ENCODE measurements around the gene DRG2.
A peak's percentile ranks its signal among the peaks of the same experiment; 100 is the strongest.

DRG2 gene

DNA sequence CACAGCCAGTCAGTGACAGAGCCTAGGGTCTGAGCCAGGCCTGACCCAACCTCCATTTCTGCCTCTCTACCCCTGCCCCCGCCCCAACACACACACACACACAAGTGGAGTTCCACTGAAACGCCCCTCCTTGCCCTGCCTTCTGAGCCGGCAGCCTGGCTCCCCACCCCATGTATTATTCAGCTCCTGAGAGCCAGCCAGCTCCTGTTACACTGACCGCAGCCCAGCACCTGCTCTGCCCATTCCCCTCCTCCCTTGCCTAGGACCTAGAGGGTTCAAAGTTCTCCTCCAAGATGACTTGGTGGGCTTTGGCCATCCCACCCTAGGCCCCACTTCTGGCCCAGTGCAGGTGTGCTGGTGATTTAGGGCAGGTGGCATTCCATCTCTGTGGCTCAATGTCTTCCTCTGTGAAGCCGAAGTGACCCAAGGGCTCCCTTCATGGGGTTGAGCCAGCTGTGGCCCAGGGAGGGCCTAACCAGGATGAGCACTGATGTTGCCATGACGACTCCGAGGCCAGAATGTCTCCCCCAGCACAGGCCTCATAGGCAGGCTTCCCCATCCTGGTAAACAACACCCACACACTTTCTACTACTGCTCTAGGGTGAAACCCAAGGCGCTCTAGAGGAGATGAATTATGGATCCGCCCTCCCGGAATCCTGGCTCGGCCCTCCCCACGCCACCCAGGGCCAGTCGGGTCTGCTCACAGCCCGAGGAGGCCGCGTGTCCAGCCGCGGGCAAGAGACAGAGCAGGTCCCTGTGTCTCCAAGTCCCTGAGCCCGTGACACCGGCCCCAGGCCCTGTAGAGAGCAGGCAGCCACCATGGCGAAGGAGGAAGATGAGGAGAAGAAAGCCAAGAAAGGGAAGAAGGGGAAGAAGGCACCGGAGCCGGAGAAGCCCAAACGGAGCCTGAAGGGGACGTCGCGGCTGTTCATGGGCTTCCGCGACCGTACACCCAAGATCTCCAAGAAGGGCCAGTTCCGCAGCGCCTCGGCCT is 30.5 kb downstream of the DRG2 start:
- DNase-seq = no peak

DNA sequence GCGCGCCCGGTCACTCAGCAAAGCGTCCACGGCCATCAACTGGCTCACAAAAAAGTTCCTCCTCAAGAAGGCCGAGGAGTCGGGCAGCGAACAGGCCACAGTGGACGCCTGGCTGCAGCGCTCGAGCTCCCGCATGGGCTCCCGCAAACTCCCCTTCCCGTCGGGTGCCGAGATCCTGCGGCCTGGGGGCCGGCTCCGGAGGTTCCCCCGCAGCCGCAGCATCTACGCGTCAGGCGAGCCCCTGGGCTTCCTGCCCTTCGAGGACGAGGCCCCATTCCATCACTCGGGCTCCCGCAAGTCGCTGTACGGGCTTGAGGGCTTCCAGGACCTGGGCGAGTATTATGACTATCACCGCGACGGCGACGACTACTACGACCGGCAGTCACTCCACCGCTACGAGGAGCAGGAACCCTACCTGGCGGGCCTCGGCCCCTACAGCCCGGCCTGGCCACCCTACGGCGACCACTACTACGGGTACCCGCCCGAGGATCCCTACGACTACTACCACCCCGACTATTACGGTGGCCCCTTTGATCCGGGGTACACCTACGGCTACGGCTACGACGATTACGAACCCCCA is 31.5 kb downstream of the DRG2 start:
- DNase-seq = no peak

DNA sequence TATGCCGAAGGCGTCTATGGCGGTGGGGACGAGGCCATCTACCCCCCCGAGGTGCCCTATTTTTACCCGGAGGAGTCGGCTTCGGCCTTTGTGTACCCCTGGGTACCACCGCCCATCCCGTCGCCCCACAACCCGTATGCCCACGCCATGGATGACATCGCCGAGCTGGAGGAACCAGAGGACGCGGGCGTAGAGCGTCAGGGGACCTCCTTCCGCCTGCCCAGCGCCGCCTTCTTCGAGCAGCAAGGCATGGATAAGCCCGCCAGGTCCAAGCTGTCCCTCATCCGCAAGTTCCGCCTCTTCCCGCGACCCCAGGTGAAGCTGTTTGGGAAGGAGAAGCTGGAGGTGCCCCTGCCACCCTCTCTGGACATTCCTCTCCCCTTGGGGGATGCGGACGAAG is 32.2 kb downstream of the DRG2 start:
- no peak for DNase-seq

DNA sequence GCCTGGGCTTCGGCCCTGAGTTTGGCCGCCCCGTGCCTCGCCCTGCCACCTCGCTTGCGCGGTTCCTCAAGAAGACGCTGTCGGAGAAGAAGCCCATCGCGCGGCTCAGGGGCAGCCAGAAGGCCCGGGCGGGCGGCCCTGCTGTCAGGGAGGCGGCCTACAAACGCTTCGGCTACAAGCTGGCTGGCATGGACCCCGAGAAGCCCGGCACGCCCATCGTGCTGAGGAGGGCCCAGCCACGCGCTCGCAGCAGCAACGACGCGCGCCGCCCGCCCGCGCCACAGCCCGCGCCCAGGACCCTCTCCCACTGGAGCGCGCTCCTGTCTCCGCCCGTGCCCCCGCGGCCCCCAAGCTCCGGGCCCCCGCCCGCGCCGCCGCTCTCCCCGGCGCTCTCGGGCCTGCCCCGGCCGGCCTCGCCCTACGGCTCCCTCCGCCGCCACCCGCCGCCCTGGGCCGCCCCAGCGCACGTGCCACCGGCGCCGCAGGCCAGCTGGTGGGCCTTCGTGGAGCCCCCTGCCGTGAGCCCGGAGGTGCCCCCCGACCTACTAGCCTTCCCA is 32.8 kb downstream of the DRG2 start:
- DNase-seq = no peak

DNA sequence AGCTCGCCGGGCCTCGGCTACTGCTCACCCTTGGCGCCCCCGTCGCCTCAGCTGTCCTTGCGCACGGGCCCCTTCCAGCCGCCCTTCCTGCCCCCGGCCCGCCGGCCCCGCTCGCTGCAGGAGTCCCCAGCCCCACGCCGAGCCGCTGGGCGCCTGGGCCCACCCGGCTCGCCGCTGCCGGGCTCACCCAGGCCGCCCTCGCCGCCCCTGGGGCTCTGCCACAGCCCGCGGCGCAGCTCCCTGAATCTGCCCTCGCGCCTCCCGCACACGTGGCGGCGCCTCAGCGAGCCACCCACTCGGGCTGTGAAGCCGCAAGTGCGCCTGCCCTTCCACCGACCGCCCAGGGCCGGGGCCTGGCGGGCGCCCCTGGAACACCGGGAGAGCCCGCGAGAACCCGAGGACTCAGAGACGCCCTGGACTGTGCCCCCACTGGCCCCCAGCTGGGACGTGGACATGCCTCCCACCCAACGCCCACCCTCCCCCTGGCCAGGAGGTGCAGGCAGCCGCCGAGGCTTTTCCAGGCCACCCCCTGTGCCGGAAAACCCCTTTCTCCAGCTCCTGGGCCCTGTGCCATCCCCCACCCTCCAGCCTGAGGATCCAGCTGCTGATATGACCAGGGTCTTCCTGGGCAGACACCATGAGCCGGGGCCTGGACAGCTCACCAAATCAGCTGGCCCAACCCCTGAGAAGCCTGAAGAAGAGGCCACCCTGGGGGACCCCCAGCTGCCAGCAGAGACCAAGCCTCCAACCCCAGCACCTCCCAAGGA is 33.6 kb downstream of the DRG2 start:
- no peak for DNase-seq

DNA sequence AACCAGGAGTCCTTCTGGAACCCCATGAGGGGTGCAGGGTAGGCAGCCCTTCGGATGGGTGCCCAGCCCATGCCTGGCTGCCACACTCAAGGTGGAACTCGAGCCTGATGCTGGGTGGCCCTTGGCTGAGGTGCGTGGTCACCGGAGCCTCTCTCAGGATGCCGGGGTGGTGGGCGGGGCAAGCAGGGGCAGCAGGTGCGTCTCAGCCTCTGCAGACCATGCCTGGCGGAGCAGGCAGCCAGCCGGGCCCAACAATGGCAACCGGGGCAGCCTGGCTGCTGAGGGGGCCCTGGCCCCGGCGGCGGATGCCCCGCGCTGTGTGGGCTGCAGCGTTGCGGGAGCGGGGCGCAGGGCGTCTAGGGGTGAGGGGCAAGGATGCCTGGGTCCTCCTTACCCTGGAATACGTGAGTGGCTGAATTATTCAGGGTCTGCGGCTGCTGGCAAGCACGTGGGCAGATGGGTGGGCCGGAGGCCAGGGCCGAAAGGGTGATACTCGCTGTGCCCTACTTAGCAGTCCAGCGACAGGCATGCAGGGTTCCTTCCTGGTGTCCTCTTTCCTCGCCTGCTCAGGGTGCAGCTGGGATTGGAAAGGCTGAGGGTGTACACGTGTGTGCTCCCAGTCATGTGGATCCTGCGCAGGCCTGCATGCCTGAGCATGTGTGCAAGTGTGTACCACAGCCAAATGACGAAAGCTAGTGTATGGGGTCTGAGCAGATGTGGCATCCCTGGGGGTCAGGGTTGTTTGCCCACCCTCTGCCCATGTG is 35.4 kb downstream of the DRG2 start:
- no peak for DNase-seq

DNA sequence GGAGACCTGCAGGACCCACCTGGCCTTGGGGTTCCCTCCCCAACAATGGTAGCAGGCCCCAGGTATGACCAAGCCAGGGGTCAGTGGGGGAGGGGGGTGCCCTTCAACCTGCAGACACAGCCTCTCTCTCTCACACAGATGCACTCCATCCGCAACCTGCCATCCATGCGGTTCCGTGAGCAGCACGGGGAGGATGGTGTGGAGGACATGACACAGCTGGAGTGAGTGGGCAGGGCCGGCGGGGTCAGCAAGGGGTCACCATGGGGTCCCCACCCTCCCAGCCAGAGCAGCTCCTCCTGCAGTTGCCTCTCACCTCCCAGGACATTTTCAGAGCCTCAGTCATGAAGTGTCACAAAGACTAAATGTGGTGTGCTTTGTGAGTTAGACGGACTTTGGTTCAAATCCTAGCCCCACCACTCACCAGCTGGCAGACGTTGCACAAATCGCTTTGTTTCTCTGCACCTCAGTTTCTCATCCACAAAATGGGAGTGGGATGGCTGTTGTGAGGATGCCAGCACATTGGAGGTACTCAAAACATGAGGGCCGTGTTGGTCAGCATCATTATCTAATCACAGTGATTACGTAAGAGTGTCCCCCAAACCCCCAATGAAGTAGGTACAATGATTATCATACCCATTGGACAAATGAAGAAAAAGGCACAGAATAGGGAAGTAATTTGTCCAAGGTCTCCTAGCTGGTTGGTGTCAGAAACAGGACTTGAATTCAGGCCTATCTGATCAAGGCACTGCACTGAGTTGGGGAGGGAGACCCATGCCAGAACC is 36.8 kb downstream of the DRG2 start:
- no peak for DNase-seq

DNA sequence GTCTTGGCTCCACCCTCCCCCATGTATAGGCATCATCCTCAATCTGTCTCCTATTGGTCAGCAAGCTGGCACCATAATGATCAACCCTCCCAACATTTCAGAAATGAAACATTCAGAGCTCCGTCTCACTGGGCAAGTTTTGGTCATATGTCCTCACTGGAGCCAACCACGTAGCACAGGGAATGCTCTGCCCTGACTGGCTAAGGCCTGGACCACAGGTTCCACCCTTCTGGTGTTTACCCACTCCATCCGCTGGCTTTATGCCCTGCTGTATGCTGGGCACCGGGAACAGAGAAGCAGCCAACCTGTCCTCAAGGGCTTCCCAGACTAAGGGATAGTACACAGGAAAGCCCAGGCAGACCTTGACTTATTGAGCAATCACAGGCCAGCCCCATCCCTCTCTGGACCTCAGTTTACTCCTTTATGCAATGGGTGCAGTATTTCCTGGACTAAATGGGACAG is 41.3 kb downstream of the DRG2 start:
- peak in 1 of 2 experiments; percentile 18 for DNase-seq

DNA sequence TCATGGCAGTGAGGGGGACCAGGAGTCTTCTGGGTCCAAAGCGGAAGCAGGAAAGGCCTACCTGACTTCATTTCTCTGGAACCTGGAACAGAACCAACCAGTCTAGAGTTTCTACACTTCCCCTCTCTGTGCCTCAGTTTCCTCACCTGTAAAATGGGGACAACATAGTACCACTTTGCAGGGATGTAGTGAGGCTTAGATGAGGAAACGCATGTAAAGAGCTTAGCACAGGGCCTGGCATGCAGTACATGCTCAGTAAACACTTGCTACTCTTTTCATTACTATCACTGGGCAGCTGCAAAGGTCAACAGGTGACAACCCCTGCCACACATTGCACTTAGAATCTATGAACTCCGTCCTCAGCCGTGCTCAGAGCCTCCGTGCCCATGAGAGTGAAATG is 45.0 kb downstream of the DRG2 start:
- DNase-seq = no peak

DNA sequence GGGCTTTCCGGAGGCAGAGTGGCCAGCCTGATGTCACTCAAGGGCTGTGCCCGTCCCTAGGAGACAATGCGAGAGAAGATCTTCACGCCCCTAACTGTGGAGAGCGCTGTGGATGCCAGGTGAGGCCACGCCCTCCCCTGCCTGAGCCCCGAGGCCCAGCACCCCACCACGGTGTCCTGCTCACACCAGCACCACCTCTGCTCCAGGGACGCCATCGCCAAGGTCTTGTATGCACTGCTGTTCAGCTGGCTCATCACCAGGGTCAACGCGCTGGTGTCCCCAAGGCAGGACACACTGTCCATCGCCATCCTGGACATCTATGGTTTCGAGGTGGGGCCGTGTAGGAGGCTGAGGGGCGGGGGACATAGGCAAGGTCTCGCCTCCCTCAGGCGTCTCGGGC is 48.6 kb downstream of the DRG2 start:
- DNase-seq = no peak

DNA sequence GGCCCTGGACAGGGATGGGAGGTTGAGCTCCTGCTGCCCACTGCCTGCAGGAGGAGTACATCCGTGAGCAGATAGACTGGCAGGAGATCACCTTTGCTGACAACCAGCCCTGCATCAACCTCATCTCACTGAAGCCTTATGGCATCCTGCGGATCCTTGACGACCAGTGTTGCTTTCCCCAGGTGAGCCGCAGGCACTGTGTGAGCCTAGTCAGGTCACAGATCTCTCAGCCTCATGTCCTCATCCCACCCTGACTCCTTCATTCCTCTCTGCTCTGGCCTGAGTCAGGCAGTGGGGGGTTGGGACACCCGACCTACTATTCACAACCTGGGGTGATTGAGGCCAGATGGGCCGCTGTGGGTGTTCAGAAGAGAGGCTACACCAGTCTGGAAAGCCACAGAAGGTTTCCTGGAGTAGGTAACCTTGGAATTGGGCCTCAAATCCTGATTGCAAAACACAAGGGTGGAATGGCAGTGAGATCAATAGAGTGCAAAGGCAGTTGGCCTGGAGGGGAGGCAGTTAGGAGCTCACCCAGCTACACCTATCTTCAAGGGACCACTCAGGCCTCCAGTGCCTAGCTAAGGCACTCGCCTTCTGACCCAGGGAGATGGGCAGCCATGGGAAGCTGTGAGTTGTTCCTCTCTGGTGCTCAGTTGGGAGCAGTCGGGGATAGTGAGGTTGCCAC is 50.5 kb downstream of the DRG2 start:
- DNase-seq = no peak

DNA sequence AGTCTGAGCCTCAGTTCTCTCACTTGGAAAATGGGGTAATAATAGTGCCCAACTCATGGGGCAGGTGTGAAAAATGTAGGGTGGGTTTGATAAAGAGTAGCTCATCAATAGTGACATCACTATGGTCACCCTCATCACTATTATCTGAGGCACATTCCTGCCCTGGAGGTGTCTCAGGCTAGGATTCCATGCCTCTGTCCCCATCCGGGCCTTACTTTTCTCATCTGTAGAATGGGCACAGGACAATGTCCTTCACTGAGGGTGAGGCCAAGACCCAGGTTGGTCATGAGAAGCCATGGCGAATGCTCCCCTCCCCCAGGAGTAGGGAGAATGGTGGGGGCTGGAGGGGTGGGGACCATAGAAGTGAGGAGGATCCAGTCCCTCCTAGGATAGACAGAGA is 51.3 kb downstream of the DRG2 start:
- DNase-seq = no peak

DNA sequence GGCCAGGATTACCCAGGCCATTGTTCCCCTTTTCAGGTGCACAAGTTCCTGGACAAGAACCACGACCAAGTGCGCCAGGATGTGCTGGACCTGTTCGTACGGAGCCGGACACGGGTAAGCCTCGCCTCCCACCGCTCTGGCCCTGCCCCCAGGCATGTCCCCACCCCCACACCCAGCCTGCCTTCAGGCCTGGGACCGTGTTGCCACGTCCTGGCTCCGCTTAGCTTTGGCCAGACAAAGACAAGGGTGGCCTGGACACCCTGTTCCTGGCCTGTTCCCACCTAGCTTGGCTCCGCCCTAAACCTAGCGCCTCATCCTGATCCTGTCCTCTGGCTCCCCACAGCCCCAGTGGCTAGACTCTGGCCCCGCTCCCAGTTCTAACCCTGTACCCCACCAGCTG is 51.8 kb downstream of the DRG2 start:
- DNase-seq = no peak

DNA sequence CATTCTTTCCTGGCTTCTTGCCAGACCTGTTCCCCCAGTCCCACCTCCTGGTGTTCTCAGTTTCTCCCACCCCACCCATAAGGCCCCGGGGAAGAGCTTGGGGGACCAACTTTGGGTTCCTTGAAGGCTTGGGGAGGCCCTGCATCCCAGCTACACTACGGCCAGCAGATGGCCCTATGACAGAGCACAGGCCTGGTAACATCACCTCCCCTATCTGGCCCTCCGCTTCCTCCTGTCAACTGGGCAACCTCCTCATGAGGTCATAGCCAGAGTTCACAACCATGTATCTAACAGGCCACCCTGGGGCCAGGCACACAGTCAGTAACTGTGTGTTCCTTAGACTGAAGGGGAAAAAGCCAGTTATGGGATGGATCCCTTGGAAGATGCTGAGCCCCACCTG is 52.2 kb downstream of the DRG2 start:
- DNase-seq = peak in 1 of 2 experiments; percentile 44

DNA sequence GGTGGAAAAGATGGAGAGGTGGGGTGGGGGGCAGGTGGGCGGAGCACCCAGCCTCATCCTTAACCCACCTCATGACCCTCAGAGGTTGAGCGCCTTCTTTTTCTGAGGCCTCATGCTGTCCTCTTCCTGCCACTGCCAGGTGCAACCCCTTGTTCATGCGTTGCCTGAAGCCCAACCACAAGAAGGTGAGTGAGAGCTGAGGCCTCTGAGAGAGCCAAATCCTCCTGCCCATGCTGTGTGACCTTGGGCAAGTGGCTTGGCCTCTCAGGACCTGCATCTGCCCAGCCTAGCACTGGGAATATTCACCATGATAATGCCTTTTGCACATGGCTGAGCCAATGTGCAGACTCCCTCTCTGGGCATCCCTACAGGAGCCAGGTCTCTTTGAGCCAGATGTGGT is 52.9 kb downstream of the DRG2 start:
- DNase-seq = no peak

DNA sequence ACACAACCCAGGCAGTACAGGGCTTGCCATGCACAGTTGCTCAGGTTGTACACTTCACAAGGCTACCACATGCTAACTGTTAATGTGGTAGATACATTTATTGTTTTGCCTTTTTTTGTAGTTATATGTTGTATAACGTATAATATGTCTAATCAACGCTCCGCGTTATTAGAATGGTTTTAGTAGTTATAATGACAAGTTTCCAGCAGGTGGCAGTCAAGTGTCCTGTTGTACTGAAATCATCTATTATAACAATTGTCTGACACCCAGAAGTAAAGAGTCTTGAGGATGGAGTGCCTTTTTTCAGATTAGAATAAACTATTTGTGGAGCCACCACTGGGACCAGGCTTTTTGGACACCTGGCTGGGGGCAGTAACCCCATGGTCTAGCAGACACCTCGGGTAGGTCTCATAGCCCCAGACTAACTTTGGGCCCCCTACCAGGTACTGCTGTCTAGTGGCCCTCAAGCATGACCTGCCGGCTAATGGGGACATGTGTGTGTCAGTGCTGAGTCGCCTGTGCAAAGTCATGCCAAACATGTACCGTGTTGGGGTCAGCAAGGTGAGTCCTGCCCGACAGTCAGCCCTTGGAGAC is 53.6 kb downstream of the DRG2 start:
- peak in 1 of 2 experiments; percentile 79 for DNase-seq

DNA sequence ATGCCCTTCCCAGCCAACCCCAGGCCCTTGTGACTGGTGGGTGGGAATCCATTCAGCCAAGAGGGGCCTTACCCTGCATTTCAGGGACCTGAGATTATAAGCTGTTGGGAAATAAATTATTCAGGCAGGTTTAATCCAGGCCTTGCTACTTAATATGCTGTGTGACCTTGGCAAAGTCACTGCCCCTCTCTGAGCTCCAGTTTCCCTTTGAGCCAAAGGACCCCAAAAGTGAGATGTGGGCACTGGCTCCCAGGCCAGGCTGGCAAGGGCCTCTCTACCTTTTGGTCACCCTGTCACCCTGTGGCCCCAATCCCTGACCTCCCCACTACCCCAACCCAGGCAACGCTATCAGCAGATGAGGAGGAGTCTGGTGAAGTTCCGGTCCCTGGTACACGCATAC is 54.7 kb downstream of the DRG2 start:
- DNase-seq = no peak

DNA sequence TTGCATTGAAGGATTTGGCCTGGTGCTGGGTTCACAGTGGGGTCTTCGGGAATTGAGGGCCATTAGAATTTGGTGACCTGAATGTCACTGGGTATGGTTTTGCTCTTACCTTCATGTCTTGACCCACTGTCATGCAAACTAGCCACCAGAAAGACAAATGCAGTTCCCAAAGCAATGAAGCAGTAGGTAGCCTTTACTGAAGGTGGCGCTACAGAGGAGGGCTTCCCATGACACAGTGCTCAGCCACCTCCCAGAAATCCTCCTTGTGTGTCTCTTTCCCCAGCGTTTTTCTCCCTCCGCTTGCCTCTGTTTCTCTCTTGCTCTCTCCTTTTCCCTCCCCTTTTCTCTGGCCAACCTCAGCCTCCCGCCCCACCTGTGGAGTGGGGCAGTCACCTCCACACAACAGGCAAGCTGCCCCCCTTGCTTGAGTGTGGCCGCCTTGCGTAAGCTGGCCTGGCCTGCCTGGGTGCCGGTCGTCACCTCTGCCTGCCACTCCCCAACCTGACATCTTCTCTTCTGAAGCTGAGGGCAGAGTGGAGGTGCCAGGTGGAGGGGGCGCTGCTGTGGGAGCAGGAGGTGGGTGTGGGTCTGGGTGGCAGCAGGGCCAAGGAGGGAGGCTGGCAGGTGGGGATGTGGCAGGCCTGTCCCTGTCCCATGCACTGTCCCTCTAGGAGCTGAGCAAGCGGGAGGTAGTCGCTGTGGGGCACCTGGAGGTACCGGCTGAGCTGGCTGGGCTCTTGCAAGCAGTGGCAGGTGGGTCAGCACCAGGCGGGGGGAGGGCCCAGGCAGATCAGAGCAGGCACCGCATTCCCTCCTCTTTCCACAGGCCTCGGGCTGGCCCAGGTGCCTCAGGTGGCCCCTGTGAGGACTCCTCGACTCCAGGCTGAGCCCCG is 55.5 kb downstream of the DRG2 start:
- peak in 1 of 2 experiments; percentile 30 for DNase-seq

DNA sequence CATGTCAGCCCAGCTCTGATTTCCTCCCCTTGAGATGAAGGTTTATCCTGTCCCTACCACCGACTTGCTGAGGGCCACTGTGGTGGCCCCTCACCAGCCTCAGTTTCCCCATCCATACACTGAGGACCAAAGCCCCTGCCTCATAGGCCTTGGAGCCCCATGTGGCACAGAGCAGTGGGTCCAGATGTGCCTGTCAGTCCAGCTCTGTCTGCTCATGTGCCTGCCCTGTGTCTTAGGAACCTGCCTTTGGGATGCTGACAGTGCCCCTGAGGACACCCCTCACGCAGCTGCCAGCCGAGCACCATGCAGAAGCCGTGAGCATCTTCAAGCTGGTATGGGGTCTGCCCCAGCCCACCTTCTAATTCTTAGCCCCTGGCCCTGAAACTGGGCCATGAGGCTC is 56.5 kb downstream of the DRG2 start:
- DNase-seq = no peak
